GM19397 (cell line): ENCODE measurements around the gene CHAT.

Source experiments
- ATAC-seq: cut with Tn5 transposase; IDR thresholded peaks from one replicate; pipeline ENCODE4 v1.9.1; 2021; ENCODE audit warnings: mild to moderate bottlenecking, moderate library complexity; ENCODE audit not compliant: unreplicated experiment

The CHAT gene

GRCh38 chr10:49613882-49614241, at the start of gene CHAT:
CHAT (plus strand) TSS chr10:49614037; CDS start chr10:49614190, 153 bp downstream.
- no peak for ATAC-seq

GRCh38 chr10:49564461-49565009, 49.3 kb upstream of the CHAT start:
- ATAC-seq: no peak

DNA sequence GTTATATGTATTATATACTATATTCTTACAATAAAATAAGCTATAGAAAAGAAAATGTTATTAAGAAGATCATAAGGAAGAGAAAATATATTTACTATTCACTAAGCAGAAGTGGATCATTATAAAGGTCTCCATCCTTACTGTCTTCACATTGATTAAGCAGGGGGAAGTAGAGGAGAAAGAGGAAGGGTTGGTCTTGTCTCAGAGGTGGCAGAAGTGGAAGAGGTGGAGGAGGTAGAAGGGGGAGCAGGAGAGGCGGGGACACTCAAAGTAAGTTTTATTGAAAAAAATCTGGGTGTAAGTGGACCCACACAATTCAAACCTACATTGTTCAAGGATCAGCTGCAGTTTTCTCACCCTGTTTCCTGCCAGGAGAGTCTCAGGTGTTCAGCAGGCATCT, 46.0 kb upstream of the CHAT start:
- ATAC-seq: no peak

DNA sequence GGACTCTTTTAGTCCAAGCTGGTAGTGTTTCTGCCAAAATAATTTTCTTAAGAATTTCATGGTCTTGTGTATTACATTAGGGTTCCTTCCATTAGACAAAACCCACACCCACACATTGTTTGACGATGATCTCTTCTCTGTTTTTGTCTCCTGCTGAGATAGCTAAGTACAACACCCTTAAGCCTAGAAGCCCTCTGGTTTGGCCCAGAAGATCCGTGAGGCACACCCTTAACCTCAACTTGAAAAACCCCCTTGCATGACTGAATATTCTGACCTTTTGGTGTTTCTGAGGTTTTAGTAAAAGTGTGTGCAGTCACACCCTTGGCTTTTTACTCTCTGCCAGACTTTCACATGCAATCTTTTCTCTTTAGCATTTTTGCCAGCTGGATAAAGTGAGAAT, 45.6 kb upstream of the CHAT start:
- ATAC-seq: no peak

DNA sequence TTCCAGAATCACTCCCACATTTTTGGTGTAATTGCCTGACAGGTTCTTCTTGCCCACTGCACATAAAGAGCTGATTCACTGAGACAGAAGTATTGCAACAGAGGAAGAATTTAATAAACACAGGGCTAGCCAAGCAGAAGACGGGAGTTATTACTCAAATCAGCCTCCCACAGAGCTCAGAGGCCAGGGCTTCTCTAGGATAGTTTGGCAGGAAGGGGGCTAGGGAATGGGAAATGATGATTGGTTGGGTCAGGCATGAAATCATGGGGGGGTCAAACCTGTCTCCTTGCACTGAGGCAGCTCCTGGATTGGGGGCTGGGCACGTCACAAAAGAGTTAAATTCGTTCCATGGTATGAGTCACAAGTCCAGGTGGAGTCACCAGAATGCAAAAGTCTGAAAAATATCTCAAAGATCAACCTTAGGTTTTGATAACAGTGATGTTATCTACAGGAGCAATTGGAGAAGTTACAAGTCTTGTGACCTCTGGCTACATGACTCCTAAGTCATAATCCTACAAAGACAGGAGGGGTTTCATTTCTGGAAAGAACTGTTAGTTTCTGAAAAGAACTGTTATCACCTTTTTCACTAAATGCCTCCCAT, 44.7 kb upstream of the CHAT start:
- ATAC-seq: no peak

DNA sequence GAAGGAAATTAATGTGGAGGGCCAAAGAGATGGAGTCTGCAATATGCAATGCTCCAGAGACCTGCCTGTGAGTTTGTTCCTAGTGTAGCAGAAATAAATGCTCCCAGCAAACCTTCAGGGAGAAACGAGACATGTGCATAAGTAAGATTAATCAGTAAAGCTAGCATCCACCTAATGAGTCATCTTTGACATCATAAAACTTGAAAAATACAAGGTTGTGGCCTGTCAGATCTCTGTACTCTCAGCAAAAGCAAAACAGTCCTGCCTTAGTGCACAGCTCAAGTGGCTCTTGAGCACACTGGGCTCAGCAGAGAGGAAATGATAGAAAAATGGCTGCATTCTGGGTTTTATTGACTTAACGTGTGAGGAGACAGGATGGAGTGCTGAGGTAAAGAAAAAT, 42.4 kb upstream of the CHAT start:
- no peak for ATAC-seq

DNA sequence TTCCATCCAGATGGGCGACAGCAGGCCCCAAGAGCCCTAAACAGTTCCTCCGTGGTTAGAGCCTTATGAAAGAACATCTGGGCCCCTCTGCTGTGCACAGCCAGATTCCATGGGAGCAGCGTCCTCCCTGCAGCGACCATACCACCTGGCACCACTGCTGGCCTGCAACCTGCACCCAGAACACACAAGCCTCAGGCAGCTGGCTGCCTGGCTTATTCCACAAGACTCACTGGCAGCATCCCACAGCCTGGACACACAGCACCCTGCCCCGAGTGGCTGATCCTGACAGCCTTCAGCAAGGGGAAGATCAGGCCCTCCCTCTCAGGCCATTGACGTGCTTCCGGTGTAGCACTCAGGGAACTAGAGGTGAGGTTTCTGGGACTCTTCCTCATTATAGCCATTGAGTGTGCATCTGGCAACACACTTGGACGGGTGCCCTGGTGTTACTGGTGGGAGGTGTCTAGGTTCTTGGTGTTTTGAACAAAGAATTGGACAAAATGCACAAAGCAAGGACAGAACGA, 41.2 kb upstream of the CHAT start:
- ATAC-seq: no peak

DNA sequence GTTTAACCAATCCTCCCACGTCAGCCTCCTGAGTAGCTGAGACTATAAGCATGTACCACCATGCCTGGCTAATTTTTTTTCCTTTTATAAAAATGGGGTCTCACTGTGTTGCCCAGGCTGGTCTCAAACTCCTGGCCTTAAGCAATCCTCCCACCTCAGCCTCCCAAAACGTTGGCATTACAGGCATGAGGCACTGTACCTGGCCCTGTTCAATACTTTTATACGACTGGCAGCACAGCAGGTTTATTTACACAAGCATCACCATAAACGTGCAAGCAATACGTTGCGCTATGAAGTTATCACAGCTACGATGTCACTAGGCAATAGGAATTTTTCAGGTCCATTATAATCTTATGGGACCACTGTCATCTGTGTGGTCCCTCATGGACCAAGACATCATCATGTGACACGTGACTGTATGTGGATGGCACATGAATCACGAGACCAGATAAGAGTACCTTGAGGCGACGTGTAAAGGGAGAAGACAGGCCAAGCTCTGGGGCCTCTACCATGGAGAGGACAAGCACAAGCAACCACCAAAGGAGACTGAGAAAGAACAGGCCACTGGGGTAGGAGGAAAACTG, 38.3 kb upstream of the CHAT start:
- ATAC-seq: no peak

DNA sequence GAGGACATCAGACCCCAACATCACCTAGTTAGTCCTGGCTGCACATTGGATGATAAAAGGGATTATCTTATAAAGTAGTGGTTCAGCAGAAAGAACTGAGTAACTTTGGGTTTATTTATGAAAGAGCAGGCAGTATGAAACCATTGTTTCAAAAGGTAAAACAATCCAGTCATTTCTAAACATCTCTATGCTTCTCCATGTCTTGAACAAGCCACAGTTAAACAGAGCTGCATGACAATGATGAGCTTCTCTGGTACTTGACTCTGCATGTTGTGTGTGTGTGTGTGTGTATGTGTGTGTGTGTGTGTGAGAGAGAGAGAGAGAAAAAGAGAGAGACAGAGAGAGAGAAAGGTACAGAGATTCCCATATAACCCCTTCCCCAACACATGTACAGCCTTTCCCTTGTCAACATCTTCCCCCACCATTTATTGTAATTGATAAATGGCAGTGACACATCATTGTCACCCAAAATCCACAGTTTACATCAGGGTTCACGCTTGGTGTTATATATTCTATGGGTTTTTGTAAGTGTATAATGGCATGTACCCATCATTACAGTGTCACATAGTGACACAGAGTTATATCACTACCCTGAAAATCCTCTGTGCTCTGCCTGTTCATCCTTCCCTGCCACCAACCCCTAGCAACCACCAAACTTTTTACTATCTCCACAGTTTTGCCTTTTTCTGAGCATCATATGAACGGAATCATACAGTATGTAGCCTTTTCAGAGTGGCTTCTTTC, 36.5 kb upstream of the CHAT start:
- no peak for ATAC-seq

- no peak for ATAC-seq
Measured at GRCh38 chr10:49578392-49578791, 35.4 kb upstream of the CHAT start.

GRCh38 chr10:49579621-49580020, 34.2 kb upstream of the CHAT start:
- no peak for ATAC-seq

DNA sequence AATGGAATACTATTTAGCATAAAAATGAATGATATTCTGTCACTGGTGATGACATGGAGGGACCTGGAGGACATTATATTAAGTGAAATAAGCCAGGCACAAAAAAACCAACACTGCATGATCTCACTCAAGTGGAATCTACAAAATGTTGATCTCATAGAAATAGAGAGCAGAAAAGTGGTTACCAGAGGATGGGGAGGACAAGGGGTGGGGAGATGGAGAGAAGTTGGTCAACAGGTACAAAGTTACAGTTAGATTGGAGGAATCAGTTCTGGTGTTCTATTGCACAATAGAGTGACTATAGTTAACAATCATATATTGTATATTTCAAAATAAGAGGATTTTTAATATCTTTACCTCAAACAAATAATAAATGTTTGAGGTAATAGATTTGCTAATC, 28.4 kb upstream of the CHAT start:
- ATAC-seq: no peak

DNA sequence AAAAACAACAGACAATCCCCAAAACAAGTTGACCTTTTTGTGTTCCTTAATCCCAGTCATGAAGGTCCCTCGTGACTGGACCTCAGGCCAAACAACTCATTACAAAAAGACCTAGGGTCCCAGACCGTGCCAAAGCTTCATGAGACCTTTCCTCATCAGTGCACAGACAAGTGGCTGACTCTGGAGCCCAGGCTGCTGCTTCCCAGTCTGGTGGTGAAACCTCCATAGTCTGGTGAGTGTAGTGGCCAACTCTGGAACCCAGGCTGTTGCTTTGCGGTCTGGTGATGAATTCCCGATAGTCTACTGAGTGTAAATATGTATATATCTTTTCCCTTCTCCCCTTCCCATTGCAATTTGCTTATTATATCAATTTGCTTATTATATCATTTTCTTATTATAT, 25.9 kb upstream of the CHAT start:
- no peak for ATAC-seq

DNA sequence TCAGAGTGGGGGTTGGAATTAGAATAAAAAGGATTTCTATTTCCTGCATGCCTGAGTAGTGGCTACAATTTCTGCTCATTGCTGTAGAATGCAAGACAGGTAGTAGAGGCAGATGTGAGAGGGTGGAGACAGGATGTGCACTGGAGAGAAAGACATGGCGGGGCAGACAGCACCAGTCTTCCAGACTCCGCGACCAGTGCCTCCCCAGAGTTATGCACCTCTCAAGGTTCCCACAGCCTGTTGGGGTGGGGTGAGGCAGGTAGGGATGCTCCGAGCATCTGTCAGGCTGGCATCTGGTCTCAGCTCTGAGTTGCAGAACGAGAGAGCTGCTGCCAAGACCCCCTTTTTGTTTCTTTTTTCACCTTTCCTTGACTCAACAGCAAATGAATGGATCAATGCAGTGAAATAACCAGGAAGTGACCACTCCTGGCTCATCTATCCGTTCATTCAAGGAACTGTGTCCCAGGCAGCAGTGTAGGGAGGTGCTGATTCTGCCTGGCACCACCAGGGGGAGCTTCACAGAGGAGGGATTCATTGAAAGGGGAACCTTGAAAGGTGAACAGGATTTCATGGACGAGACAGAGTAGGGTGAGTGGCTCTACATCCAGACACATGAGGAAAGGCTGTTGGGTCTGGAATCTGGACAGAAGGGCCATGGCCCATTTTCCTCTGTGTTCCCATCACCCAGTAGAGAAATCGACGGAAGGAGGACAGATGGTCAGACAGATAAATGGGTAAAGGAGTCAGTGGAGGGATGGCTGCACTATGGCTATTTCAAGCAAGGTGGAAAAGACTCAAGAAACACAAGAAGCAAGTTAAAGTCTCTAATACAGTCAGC, 20.9 kb upstream of the CHAT start:
- peak; percentile 68 for ATAC-seq

GRCh38 chr10:49593564-49593875, 20.3 kb upstream of the CHAT start:
- no peak for ATAC-seq

DNA sequence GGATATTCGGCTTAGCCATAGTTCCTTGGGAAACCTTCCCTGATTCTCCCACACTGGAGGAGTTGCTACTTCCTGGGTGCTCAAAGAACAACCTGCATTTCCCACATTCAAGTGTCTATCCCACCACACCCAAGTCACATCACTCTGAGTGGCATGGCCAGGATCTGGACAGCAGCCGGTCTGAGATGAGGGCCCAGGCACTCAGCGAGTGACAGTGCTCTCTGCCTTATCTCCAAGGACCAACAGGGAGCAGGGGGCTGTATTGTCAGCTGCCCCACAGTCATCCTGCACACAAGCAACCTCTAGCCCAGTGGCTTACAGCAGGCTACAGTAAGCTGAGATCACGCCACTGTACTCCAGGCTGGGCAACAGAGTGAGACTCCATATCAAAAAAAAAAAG, 19.8 kb upstream of the CHAT start:
- ATAC-seq: no peak

- ATAC-seq: no peak
Measured at GRCh38 chr10:49594594-49594993, 19.2 kb upstream of the CHAT start.

DNA sequence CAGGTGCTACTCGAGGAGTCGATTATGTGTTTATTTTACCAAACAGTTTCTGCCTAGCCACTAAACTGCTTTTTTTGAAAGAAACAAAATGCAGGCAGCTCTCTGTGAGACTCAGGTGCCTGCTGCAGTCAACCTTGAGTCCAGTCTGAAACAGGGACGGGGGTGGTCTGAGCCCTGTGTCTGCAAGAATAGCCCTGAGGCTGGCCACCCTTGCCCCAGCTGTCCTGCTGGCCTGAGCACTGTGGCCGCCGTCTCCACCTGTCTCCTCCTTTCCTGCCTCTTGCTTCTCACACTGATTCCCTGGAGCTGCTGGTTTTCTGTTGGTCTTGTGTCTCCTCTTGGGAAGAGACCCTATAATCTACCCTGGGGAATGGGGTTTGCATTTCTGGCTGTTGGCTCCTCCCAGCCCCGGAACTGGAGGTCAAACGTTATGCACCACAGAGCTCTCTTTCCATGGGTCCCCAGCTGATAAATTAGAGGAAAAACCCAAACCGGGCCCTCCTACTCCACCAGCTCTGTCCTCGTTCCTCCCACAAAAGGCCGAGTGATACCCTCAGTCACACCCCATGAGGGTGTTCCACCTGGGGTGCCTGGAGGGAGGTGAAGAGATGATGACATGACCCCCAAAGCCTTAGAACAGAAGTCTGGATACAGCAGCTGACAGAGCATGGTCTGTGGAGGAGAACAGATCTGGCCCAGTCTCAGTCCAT, 18.7 kb upstream of the CHAT start:
- ATAC-seq: no peak

GRCh38 chr10:49595713-49596492, 17.9 kb upstream of the CHAT start:
- no peak for ATAC-seq

GRCh38 chr10:49596493-49596809, 17.4 kb upstream of the CHAT start:
- no peak for ATAC-seq
